Measurements from ENCODE around the gene SH3BP5L.

SH3BP5L gene

DNA sequence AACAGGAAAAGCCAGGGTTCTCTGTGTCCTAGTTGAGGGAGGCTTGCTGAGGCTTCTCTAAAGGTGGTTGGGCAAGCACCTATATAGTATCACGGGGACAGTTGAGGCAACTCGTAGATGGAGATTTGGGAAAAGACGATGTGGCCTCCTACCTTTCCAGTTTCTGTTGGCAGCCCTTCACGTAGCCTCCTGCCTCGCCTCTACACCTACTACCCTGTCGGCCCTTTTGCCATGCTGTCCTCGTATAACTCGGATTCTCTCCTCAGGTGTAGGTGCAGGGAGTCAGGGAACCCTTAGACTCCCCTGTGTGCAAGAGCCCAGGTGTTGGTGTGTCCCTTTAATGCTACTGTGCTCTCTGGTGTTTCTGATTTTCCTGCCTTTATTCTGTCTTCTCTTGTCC lies 22.9 kb upstream of the SH3BP5L start:
- CTCF ChIA-PET, result interaction anchor here (2.0 kb wide), 1 partner anchor 10 kb away, joined by 6 read pairs; no protein-coding TSS in a partner anchor
- POLR2A ChIA-PET, result no interaction called here
- no peak overlapping the region for H3K4me3 ChIP-seq (ENCODE audit: low read depth, low read length)
- TF ChIP-seq, protein P1, sequence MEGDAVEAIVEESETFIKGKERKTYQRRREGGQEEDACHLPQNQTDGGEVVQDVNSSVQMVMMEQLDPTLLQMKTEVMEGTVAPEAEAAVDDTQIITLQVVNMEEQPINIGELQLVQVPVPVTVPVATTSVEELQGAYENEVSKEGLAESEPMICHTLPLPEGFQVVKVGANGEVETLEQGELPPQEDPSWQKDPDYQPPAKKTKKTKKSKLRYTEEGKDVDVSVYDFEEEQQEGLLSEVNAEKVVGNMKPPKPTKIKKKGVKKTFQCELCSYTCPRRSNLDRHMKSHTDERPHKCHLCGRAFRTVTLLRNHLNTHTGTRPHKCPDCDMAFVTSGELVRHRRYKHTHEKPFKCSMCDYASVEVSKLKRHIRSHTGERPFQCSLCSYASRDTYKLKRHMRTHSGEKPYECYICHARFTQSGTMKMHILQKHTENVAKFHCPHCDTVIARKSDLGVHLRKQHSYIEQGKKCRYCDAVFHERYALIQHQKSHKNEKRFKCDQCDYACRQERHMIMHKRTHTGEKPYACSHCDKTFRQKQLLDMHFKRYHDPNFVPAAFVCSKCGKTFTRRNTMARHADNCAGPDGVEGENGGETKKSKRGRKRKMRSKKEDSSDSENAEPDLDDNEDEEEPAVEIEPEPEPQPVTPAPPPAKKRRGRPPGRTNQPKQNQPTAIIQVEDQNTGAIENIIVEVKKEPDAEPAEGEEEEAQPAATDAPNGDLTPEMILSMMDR (IDR thresholded peaks at IDR 0.05; ENCODE audit: insufficient read depth, low read length, missing control alignments), result no peak
- no peak for DNase-seq (ENCODE audit: low read depth, low spot score)

DNA sequence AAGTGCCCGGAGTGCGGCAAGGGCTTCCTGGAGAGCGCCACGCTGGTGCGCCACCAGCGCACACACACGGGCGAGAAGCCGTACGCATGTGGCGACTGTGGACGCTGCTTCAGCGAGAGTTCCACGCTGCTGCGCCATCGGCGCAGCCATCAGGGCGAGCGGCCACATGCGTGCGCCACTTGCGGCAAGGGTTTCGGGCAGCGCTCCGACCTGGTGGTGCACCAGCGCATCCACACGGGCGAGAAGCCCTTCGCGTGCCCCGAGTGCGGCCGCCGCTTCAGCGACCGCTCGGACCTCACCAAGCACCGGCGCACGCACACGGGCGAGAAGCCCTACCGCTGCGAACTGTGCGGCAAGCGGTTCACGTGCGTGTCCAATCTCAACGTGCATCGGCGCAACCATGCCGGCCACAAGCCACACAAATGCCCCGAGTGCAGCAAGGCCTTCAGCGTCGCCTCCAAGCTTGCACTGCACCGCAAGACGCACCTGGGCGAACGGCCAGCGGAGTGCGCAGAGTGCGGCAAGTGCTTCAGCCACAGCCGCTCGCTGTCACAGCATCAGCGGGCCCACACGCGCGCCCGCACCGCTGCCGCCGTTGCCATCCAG lies 22.3 kb upstream of the SH3BP5L start:
- H3K4me3 ChIP-seq (ENCODE audit: low read depth, low read length), result no peak overlapping the region
- ChIA-PET CTCF (interaction anchor here (2.1 kb wide), 1 partner anchor 10 kb away, joined by 6 read pairs; the partner anchor contains the start of gene ZNF692), POLR2A (no interaction called here)
- DNase-seq (ENCODE audit: low read depth, low spot score), result no peak
- TF ChIP-seq, protein P1 (IDR thresholded peaks at IDR 0.05; ENCODE audit: insufficient read depth, low read length, missing control alignments), result no peak

DNA sequence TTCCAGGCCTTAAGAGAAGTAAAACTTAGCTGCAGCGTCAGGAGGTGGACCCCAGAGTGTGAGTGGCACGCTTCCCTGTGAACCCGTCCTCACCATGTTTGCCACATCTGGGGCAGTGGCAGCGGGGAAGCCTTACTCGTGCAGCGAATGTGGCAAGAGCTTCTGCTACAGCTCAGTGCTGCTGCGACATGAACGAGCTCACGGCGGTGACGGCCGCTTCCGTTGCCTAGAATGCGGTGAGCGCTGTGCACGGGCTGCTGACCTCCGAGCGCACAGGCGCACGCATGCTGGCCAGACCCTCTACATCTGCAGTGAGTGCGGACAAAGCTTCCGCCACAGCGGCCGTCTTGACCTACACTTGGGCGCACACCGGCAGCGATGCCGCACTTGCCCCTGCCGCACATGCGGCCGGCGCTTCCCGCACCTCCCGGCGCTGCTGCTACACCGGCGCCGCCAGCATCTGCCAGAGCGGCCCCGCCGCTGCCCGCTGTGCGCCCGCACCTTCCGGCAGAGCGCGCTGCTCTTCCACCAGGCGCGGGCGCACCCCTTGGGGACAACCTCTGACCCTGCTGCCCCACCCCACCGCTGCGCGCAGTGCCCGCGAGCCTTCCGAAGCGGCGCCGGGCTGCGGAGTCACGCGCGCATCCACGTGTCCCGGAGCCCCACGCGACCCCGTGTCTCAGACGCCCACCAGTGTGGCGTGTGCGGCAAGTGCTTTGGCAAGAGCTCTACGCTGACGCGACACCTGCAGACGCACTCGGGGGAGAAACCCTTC lies 21.7 kb upstream of the SH3BP5L start:
- DNase-seq (ENCODE audit: low read depth, low spot score), result no peak
- ChIA-PET CTCF (interaction anchor here (2.1 kb wide), 1 partner anchor 11 kb away, joined by 6 read pairs; the partner anchor contains the start of gene ZNF692), POLR2A (interaction anchor here (1.6 kb wide), 1 partner anchor 9 kb away, joined by 4 read pairs; the partner anchor contains the start of gene ZNF672)
- TF ChIP-seq, protein P1 (IDR thresholded peaks at IDR 0.05; ENCODE audit: insufficient read depth, low read length, missing control alignments), result no peak
- no peak overlapping the region for H3K4me3 ChIP-seq (ENCODE audit: low read depth, low read length)

GRCh38 chr1:248844526-248844925 lies 18.8 kb upstream of the SH3BP5L start:
- TF ChIP-seq, protein P1 (IDR thresholded peaks at IDR 0.05; ENCODE audit: insufficient read depth, low read length, missing control alignments), result no peak
- ChIA-PET POLR2A (no interaction called here), CTCF (interaction anchor here (1.4 kb wide), 1 partner anchor 14 kb away, joined by 8 read pairs; the partner anchor contains the start of gene ZNF692)
- H3K4me3 ChIP-seq (ENCODE audit: low read depth, low read length), result no peak overlapping the region
- no peak for DNase-seq (ENCODE audit: low read depth, low spot score)

DNA sequence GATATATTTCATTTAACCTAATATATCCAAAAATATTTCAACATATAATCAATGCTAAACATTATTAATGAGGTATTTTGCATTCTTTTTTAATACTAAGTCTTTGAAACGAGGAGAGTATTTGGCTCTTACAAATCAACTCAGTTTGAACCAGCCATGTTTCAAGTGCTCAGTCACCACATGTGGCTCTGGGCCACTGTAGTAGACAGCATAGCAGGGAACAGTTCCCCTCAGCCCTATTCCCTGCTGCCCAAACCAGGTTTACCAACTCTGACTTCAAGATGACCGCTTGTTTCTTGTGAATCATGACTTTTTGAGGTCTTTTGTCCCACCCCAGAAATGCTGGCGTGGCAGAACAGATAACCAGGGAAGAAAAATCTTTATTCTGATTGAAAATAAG lies 18.0 kb upstream of the SH3BP5L start:
- no peak overlapping the region for H3K4me3 ChIP-seq (ENCODE audit: low read depth, low read length)
- ChIA-PET POLR2A (no interaction called here), CTCF (no interaction called here)
- DNase-seq (ENCODE audit: low read depth, low spot score), result no peak
- TF ChIP-seq, protein P1 (IDR thresholded peaks at IDR 0.05; ENCODE audit: insufficient read depth, low read length, missing control alignments), result no peak

DNA sequence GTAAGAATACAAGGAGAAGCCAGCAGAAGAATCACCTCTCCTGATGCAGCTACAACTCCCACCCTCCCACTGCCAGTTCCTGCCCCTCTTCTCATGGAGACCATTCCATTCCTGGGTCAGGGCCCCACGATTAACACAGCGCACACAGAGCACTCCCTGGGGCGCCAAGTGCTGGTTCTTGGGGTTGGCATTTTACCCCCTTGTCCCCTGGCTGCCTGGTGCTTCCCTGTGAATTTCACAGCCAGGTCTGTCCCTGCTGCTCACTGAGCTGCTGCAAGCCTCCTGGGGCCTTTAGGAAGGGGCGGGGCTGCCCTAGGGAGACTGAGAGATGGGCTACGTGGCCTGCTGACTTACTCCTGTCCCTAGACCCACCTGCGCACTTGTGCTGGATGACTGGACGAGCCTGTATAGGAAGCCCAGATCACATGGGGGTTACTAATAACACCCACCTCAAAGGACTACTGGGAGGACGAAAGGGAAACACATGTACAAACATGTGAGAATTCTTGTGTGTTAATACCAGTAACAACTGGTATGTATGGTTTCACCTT lies 17.1 kb upstream of the SH3BP5L start:
- H3K4me3 ChIP-seq (ENCODE audit: low read depth, low read length), result no peak overlapping the region
- ChIA-PET POLR2A (no interaction called here), CTCF (interaction anchor here (1.6 to 2.5 kb wide), 7 partner anchors 8 to 84 kb away, joined by 4 to 21 read pairs (median 9); partner anchors contain the start of gene ZNF692)
- TF ChIP-seq, protein P1 (IDR thresholded peaks at IDR 0.05; ENCODE audit: insufficient read depth, low read length, missing control alignments), result no peak
- DNase-seq (ENCODE audit: low read depth, low spot score), result no peak
